PFSK-1 (cell line): Measurements from ENCODE around the gene FAM216A. TPM values are rescaled to one million over a fixed set of nuclear protein-coding genes. Genes with fewer than 3 reads are reported as not detected.

Experiments used
- FOXP2 ChIP-seq: optimal IDR thresholded peaks from 2 replicates; pipeline ENCODE3; 2011; ENCODE audit warnings: borderline replicate concordance, control low read depth, inconsistent platforms; ENCODE audit not compliant: insufficient read depth; ENCODE audit errors: extremely low read length, extremely low read depth
- POLR2AphosphoS5 ChIP-seq: IDR thresholded peaks from 2 replicates; pipeline ENCODE4 v1.6.1; 2012; ENCODE audit warnings: low read depth, mild to moderate bottlenecking, control low read depth, low read length, moderate library complexity
- SIN3A ChIP-seq: IDR thresholded peaks from 2 replicates; pipeline ENCODE4 v1.6.1; 2012; ENCODE audit warnings: mild to moderate bottlenecking, low read length, moderate library complexity, borderline replicate concordance; ENCODE audit not compliant: insufficient read depth
- TAF1 ChIP-seq: IDR thresholded peaks from 2 replicates; pipeline ENCODE4 v1.6.1; 2012; ENCODE audit warnings: low read length, control low read depth, borderline replicate concordance; ENCODE audit not compliant: insufficient read depth
- polyA plus RNA-seq: library from polyadenylated mRNA; unstranded; fragments of >200 nt; gene quantifications from one replicate; pipeline ENCODE4 v1.2.1, GENCODE V29; 2012; ENCODE audit warnings: low read depth, missing spikeins; ENCODE audit not compliant: insufficient read length
- TF ChIP-seq, protein P1 (sequence below), 2 experiments: IDR thresholded peaks; 2 replicates each; pipeline versions ENCODE4 v1.6.1 to v1.8.0; 2011 to 2012; ENCODE audit warnings: low read depth in 2 of 2, low read length in 2 of 2, control low read depth in 1 of 2, inconsistent platforms in 1 of 2, mild to moderate bottlenecking in 1 of 2, moderate library complexity in 1 of 2; ENCODE audit not compliant: insufficient read depth in 1 of 2

Gene FAM216A, protein sequence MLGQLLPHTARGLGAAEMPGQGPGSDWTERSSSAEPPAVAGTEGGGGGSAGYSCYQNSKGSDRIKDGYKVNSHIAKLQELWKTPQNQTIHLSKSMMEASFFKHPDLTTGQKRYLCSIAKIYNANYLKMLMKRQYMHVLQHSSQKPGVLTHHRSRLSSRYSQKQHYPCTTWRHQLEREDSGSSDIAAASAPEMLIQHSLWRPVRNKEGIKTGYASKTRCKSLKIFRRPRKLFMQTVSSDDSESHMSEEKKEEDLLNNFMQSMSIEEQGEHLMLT
- 30.9 TPM for polyA plus RNA-seq

- peak; percentile 76 for TF ChIP-seq FOXP2
- TF ChIP-seq, protein P1, sequence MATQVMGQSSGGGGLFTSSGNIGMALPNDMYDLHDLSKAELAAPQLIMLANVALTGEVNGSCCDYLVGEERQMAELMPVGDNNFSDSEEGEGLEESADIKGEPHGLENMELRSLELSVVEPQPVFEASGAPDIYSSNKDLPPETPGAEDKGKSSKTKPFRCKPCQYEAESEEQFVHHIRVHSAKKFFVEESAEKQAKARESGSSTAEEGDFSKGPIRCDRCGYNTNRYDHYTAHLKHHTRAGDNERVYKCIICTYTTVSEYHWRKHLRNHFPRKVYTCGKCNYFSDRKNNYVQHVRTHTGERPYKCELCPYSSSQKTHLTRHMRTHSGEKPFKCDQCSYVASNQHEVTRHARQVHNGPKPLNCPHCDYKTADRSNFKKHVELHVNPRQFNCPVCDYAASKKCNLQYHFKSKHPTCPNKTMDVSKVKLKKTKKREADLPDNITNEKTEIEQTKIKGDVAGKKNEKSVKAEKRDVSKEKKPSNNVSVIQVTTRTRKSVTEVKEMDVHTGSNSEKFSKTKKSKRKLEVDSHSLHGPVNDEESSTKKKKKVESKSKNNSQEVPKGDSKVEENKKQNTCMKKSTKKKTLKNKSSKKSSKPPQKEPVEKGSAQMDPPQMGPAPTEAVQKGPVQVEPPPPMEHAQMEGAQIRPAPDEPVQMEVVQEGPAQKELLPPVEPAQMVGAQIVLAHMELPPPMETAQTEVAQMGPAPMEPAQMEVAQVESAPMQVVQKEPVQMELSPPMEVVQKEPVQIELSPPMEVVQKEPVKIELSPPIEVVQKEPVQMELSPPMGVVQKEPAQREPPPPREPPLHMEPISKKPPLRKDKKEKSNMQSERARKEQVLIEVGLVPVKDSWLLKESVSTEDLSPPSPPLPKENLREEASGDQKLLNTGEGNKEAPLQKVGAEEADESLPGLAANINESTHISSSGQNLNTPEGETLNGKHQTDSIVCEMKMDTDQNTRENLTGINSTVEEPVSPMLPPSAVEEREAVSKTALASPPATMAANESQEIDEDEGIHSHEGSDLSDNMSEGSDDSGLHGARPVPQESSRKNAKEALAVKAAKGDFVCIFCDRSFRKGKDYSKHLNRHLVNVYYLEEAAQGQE (IDR thresholded peaks at IDR 0.05; ENCODE audit: insufficient read depth in 1 of 2, low read depth in 2 of 2, low read length in 2 of 2): peak; percentile 25 to 31; a peak in 3 of 4 replicates
- 0 out of 2 replicates have a peak, but pooled peaks have one; percentile 10 for TF ChIP-seq SIN3A
- peak; percentile 96 for TF ChIP-seq POLR2AphosphoS5
- peak; percentile 85 for TF ChIP-seq TAF1
Observed at GRCh38 chr12:110468214-110469048, at the start of gene FAM216A, which contains the start of gene GPN3. TSS of gene FAM216A (plus strand) at chr12:110468845. CDS start at chr12:110468876, 31 bp downstream. TSS of gene GPN3 (minus strand) at chr12:110468257. CDS start at chr12:110468203, 54 bp downstream.

GRCh38 chr12:110421159-110421661 lies 47.4 kb upstream of the FAM216A start:
- TF ChIP-seq, protein P1 (IDR thresholded peaks at IDR 0.05; ENCODE audit: insufficient read depth in 1 of 2, low read depth in 2 of 2, low read length in 2 of 2): no peak
- no peak for TF ChIP-seq SIN3A
- TF ChIP-seq POLR2AphosphoS5: no peak
- TF ChIP-seq TAF1: no peak
- no peak for TF ChIP-seq FOXP2

GRCh38 chr12:110421701-110422100 lies 46.9 kb upstream of the FAM216A start:
- TF ChIP-seq, protein P1 (IDR thresholded peaks at IDR 0.05; ENCODE audit: insufficient read depth in 1 of 2, low read depth in 2 of 2, low read length in 2 of 2): no peak
- TF ChIP-seq SIN3A: no peak
- no peak for TF ChIP-seq FOXP2

GRCh38 chr12:110424237-110424636 lies 44.4 kb upstream of the FAM216A start:
- TF ChIP-seq POLR2AphosphoS5 (no peak), TAF1 (no peak), SIN3A (no peak), FOXP2 (no peak)
- TF ChIP-seq, protein P1 (IDR thresholded peaks at IDR 0.05; ENCODE audit: insufficient read depth in 1 of 2, low read depth in 2 of 2, low read length in 2 of 2): no peak
